Testis (tissue), 2 donors: Measurements from ENCODE around the gene ATP6V0A4.

ENCODE experiments used
- POLR2A ChIP-seq: fragments of 450-650 bp; IDR thresholded peaks from one replicate; pipeline ENCODE4 v1.6.1; 2017; ENCODE audit warnings: antibody characterized with exemption, mild to moderate bottlenecking, moderate library complexity
- TF ChIP-seq, protein P1 (sequence below), 3 experiments: fragments of 450-650 bp in 2 of 3; fragments of 200-600 bp in 1 of 3; sonication (generic) in 1 of 3; IDR thresholded peaks; one replicate each; pipeline ENCODE4 v1.5.1; 2016 to 2019; ENCODE audit warnings: antibody characterized with exemption in 3 of 3, mild to moderate bottlenecking in 2 of 3, moderate library complexity in 1 of 3

DNA sequence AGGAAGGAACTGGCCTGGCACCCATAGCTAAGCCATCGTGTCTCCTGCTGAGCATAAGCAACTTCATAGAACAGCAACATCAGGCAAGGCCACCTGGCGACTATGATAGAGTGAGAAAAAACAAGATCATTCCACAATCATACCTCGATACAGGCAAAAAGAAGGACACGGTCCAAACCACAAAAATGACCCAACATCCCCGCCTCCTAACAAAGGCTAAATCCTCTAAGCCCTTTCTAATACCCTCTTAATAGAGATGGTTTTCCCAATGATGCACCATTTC, 56.6 kb downstream of the ATP6V0A4 start:
- TF ChIP-seq, protein P1, sequence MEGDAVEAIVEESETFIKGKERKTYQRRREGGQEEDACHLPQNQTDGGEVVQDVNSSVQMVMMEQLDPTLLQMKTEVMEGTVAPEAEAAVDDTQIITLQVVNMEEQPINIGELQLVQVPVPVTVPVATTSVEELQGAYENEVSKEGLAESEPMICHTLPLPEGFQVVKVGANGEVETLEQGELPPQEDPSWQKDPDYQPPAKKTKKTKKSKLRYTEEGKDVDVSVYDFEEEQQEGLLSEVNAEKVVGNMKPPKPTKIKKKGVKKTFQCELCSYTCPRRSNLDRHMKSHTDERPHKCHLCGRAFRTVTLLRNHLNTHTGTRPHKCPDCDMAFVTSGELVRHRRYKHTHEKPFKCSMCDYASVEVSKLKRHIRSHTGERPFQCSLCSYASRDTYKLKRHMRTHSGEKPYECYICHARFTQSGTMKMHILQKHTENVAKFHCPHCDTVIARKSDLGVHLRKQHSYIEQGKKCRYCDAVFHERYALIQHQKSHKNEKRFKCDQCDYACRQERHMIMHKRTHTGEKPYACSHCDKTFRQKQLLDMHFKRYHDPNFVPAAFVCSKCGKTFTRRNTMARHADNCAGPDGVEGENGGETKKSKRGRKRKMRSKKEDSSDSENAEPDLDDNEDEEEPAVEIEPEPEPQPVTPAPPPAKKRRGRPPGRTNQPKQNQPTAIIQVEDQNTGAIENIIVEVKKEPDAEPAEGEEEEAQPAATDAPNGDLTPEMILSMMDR (IDR thresholded peaks at IDR 0.05), result no peak
- no peak for TF ChIP-seq POLR2A
